Suprapubic skin (tissue), 3 donors: ENCODE measurements around the gene FOXA3.

Experiments used
- CTCF ChIP-seq, 2 donors: fragments of 200-600 bp in 1 of 2; fragments of 450-650 bp in 1 of 2; sonication (generic) in 1 of 2; IDR thresholded peaks; one replicate each; pipeline ENCODE4 v1.5.1; 2016 to 2019; ENCODE audit warnings: antibody characterized with exemption in 2 of 2, mild to moderate bottlenecking in 1 of 2, moderate library complexity in 1 of 2
- EP300 ChIP-seq: sonication (generic); formaldehyde crosslinking; IDR thresholded peaks from one replicate; pipeline ENCODE4 v1.6.1; 2017; ENCODE audit warnings: antibody characterized with exemption
- POLR2A ChIP-seq, 2 donors: fragments of 450-650 bp; IDR thresholded peaks; one replicate each; pipeline ENCODE4 v1.6.1; 2017; ENCODE audit warnings: antibody characterized with exemption in 2 of 2, mild to moderate bottlenecking in 2 of 2, moderate library complexity in 2 of 2

GRCh38 chr19:45826934-45827333 is 37.2 kb upstream of the FOXA3 start:
- TF ChIP-seq POLR2A (IDR thresholded peaks at IDR 0.05) (no peak), CTCF (IDR thresholded peaks at IDR 0.05) (no peak), EP300 (no peak)
